H1 (cell line): ENCODE data around the gene PCDHB8. TPM values are rescaled to one million over a fixed set of nuclear protein-coding genes. Genes with fewer than 3 reads are reported as not detected.

Experiments
- CTCF ChIA-PET: fragments of 300-600 bp; sonication (Branson Sonifier 250); formaldehyde crosslinking; loops from one replicate; lab custom pipeline; 2021; ENCODE audit not compliant: partially characterized antibody; lab: Charles Lee
- POLR2A ChIA-PET: fragments of 300-600 bp; sonication (Branson Sonifier 250); formaldehyde crosslinking; loops from one replicate; lab custom pipeline; 2021; ENCODE audit warnings: inconsistent platforms; ENCODE audit not compliant: partially characterized antibody; lab: Charles Lee
- DNase-seq, 2 experiments: peaks; one replicate each; pipeline versions ENCODE4 v3.0.0 to v3.0.0-alpha.2; 2010 to 2022; ENCODE audit warnings: low spot score in 2 of 2, low read depth in 1 of 2, mixed read lengths in 1 of 2
- FAIRE-seq: peaks from 2 replicates; lab custom pipeline; 2011; peaks lifted over from hg19 to GRCh38; lab: Jason Lieb, UNC
- H2AFZ ChIP-seq: 2 replicates; pipeline ENCODE4 v1.8.1; 2012; ENCODE audit warnings: low read length, inconsistent platforms
- H2AK5ac ChIP-seq: 2 replicates; pipeline ENCODE4 v1.6.1; 2013; ENCODE audit warnings: low read depth, low read length
- H2BK120ac ChIP-seq: replicated peaks from 2 replicates; pipeline ENCODE3; 2013; ENCODE audit warnings: low read depth, low read length, inconsistent platforms
- H2BK12ac ChIP-seq: 2 replicates; pipeline ENCODE4 v1.6.1; 2013; ENCODE audit warnings: low read depth, low read length
- H2BK15ac ChIP-seq: 2 replicates; pipeline ENCODE4 v1.6.1; 2013; ENCODE audit warnings: low read length
- H2BK20ac ChIP-seq: 2 replicates; pipeline ENCODE4 v1.6.1; 2013; ENCODE audit warnings: low read length
- H2BK5ac ChIP-seq: 2 replicates; pipeline ENCODE4 v1.6.1; 2013; ENCODE audit warnings: low read depth, low read length
- H3K14ac ChIP-seq: 2 replicates; pipeline ENCODE4 v1.6.1; 2013; ENCODE audit warnings: inconsistent platforms; ENCODE audit not compliant: insufficient read length
- H3K18ac ChIP-seq: 2 replicates; pipeline ENCODE4 v1.6.1; 2013; ENCODE audit warnings: low read length; ENCODE audit errors: extremely low read depth
- H3K23ac ChIP-seq: 2 replicates; pipeline ENCODE4 v1.6.1; 2013; ENCODE audit warnings: inconsistent platforms; ENCODE audit not compliant: insufficient read length
- H3K23me2 ChIP-seq: 2 replicates; pipeline ENCODE4 v1.6.1; 2013; ENCODE audit warnings: low read depth, low read length
- H3K27ac ChIP-seq: 2 replicates; pipeline ENCODE4 v1.6.1; 2011; ENCODE audit warnings: low read depth, low read length, inconsistent platforms
- H3K27me3 ChIP-seq, 4 experiments: replicated peaks in 1 of 4; 1 replicate in 1 of 4; 2 replicates in 3 of 4; pipeline versions ENCODE4 v1.6.1 to v1.8.1; 2011 to 2013; ENCODE audit warnings: low read length in 3 of 4, mild to moderate bottlenecking in 3 of 4, inconsistent platforms in 2 of 4, mixed read lengths in 2 of 4, moderate library complexity in 1 of 4; ENCODE audit not compliant: control insufficient read depth in 3 of 4, insufficient read depth in 3 of 4; ENCODE audit errors: extremely low read depth in 1 of 4
- H3K36me3 ChIP-seq, 4 experiments: 2 replicates each; pipeline versions ENCODE4 v1.6.1 to v1.8.1; 2011 to 2013; ENCODE audit warnings: mild to moderate bottlenecking in 4 of 4, low read length in 3 of 4, moderate library complexity in 2 of 4, control low read depth in 1 of 4, inconsistent platforms in 1 of 4; ENCODE audit not compliant: insufficient read depth in 4 of 4, control insufficient read depth in 2 of 4
- H3K4ac ChIP-seq: replicated peaks from 2 replicates; pipeline ENCODE3; 2013; ENCODE audit warnings: low read length, low read depth, mixed read lengths, inconsistent platforms; ENCODE audit not compliant: insufficient read length
- H3K4me1 ChIP-seq, 4 experiments: replicated peaks in 1 of 4; 1 replicate in 1 of 4; 2 replicates in 3 of 4; pipeline versions ENCODE4 v1.6.1 to v1.8.1; 2011 to 2013; ENCODE audit warnings: low read length in 3 of 4, inconsistent platforms in 2 of 4, mixed read lengths in 1 of 4; ENCODE audit not compliant: insufficient read depth in 4 of 4, control insufficient read depth in 3 of 4
- H3K4me2 ChIP-seq, 2 experiments: 2 replicates each; pipeline versions ENCODE4 v1.6.1 to v1.8.1; 2011 to 2013; ENCODE audit warnings: low read depth in 2 of 2, low read length in 2 of 2, control low read depth in 1 of 2, inconsistent platforms in 1 of 2, mild to moderate bottlenecking in 1 of 2; ENCODE audit not compliant: insufficient read depth in 1 of 2
- H3K4me3 ChIP-seq, 4 experiments: fragments of 200-600, 300-600 bp in 1 of 4; sonication (generic), shearing (Covaris generic), sonication (Bioruptor Twin) in 1 of 4; 2 replicates each; pipeline versions ENCODE4 v1.5.1 to v1.8.1; 2011 to 2016; ENCODE audit warnings: low read length in 4 of 4, low read depth in 3 of 4, control low read depth in 2 of 4, inconsistent platforms in 2 of 4, mild to moderate bottlenecking in 2 of 4, mixed read lengths in 1 of 4, moderate library complexity in 1 of 4; ENCODE audit not compliant: insufficient read depth in 2 of 4; ENCODE audit errors: extremely low read depth in 1 of 4
- H3K56ac ChIP-seq: replicated peaks from 2 replicates; pipeline ENCODE3; 2013; ENCODE audit warnings: low read depth, mild to moderate bottlenecking, mixed read lengths, low read length, inconsistent platforms; ENCODE audit not compliant: insufficient read length
- H3K79me1 ChIP-seq: 2 replicates; pipeline ENCODE4 v1.6.1; 2013; ENCODE audit warnings: low read depth, low read length, control low read depth
- H3K79me2 ChIP-seq, 2 experiments: 2 replicates each; pipeline versions ENCODE4 v1.6.1 to v1.8.1; 2012 to 2013; ENCODE audit warnings: low read length in 2 of 2, mild to moderate bottlenecking in 2 of 2, inconsistent platforms in 1 of 2; ENCODE audit not compliant: insufficient read depth in 2 of 2, control insufficient read depth in 1 of 2
- H3K9ac ChIP-seq, 4 experiments: replicated peaks in 1 of 4; 1 replicate in 1 of 4; 2 replicates in 3 of 4; pipeline versions ENCODE4 v1.6.1 to v1.8.1; 2011 to 2013; ENCODE audit warnings: low read depth in 3 of 4, low read length in 3 of 4, control low read depth in 2 of 4, mild to moderate bottlenecking in 2 of 4, moderate library complexity in 2 of 4, inconsistent platforms in 1 of 4; ENCODE audit errors: extremely low read depth in 1 of 4
- H3K9me3 ChIP-seq, 2 experiments: 2 replicates each; pipeline versions ENCODE4 v1.6.1 to v1.8.1; 2012 to 2013; ENCODE audit warnings: mild to moderate bottlenecking in 2 of 2, moderate library complexity in 2 of 2, control low read depth in 1 of 2, inconsistent platforms in 1 of 2, low read depth in 1 of 2, low read length in 1 of 2, mixed read lengths in 1 of 2; ENCODE audit not compliant: insufficient read depth in 2 of 2
- H4K20me1 ChIP-seq, 2 experiments: replicated peaks in 1 of 2; 2 replicates each; pipeline versions ENCODE3 to v1.8.1; 2011 to 2013; ENCODE audit warnings: inconsistent platforms in 2 of 2, low read length in 2 of 2, mild to moderate bottlenecking in 1 of 2; ENCODE audit not compliant: insufficient read depth in 2 of 2, control insufficient read depth in 1 of 2
- H4K5ac ChIP-seq: 2 replicates; pipeline ENCODE4 v1.6.1; 2013; ENCODE audit warnings: low read length, low read depth, mixed read lengths, inconsistent platforms; ENCODE audit not compliant: insufficient read length
- H4K8ac ChIP-seq: 2 replicates; pipeline ENCODE4 v1.8.0; 2013; ENCODE audit warnings: mild to moderate bottlenecking, moderate library complexity, low read length, inconsistent platforms; ENCODE audit not compliant: insufficient read depth; ENCODE audit errors: extremely low read depth
- H4K91ac ChIP-seq: replicated peaks from 2 replicates; pipeline ENCODE3; 2013; ENCODE audit warnings: low read length, mixed read lengths, inconsistent platforms; ENCODE audit not compliant: insufficient read length
- CTCF ChIP-seq, 3 experiments: IDR thresholded peaks; 1 replicate in 2 of 3; 2 replicates in 1 of 3; pipeline versions ENCODE4 v1.5.1 to v1.6.1; 2011; ENCODE audit warnings: low read length in 3 of 3, mild to moderate bottlenecking in 3 of 3, inconsistent platforms in 2 of 3, low read depth in 1 of 3, moderate library complexity in 1 of 3; ENCODE audit not compliant: insufficient read depth in 1 of 3; ENCODE audit errors: control extremely low read depth in 1 of 3
- GTF2F1 ChIP-seq: IDR thresholded peaks from 2 replicates; pipeline ENCODE4 v1.6.1; 2012; ENCODE audit warnings: low read depth, low read length, improper control_type of control experiment, borderline replicate concordance
- HDAC2 ChIP-seq, 2 experiments: fragments of 300-600 bp in 1 of 2; sonication (generic) in 1 of 2; IDR thresholded peaks; 2 replicates each; pipeline ENCODE4 v1.6.1; 2011 to 2012; ENCODE audit warnings: low read depth in 2 of 2, low read length in 2 of 2, mild to moderate bottlenecking in 2 of 2, moderate library complexity in 2 of 2, borderline replicate concordance in 1 of 2, inconsistent platforms in 1 of 2
- RAD21 ChIP-seq, 2 experiments: IDR thresholded peaks in 1 of 2; conservative IDR thresholded peaks in 1 of 2; 2 replicates each; pipeline ENCODE4 v1.6.1; 2011; ENCODE audit warnings: low read depth in 2 of 2, low read length in 2 of 2, improper control_type of control experiment in 1 of 2, inconsistent platforms in 1 of 2, mild to moderate bottlenecking in 1 of 2, moderate library complexity in 1 of 2
- YY1 ChIP-seq: IDR thresholded peaks from 2 replicates; pipeline ENCODE4 v1.6.1; 2011; ENCODE audit warnings: low read depth, mild to moderate bottlenecking, low read length
- WGBS, 2 experiments: shearing (Covaris generic) in 1 of 2; methylation state at CpG; one replicate each; pipeline versions ENCODE4 v1.1.6 to v1.1.7; 2013 to 2015; ENCODE audit warnings: low lambda C conversion rate in 2 of 2, mixed read lengths in 2 of 2, inconsistent platforms in 1 of 2, low coverage in 1 of 2, missing lambda C conversion rate in 1 of 2; ENCODE audit not compliant: insufficient replicate concordance in 2 of 2, insufficient coverage in 1 of 2, insufficient read length in 1 of 2; ENCODE audit errors: extremely low coverage in 1 of 2, missing lambda C conversion rate in 1 of 2; 5-methylcytosine and 5-hydroxymethylcytosine counted together
- polyA plus RNA-seq, 7 experiments: library from polyadenylated mRNA; depleted of rRNA in 3 of 7; stranded (reverse) in 5 of 7; unstranded in 2 of 7; fragments of >200 nt in 5 of 7; fragments of 200-250 nt in 2 of 7; gene quantifications; 1 replicate in 5 of 7; 2 replicates in 1 of 7; 4 replicates in 1 of 7; pipeline versions ENCODE4 v1.2.1 to v1.2.3, GENCODE V29; 2011 to 2013; ENCODE audit warnings: missing spikeins in 2 of 7, mixed read lengths in 2 of 7
- total RNA-seq: library from RNA; stranded (reverse); fragmentation: NEBNext Ultra II Directional; extraction: Animal tissue kit (Norgen Biotek cat#: 25700); gene quantifications from 2 replicates; pipeline ENCODE4 v1.2.1, GENCODE V29; 2021

Gene PCDHB8
- total and polyA plus RNA-seq, 2 of the 8 experiments (the other 6 are each of a cell fraction or from before 2014, with no cell fraction given) = 0.24 to 1.1 TPM

GRCh38 chr5:141172381-141173204, 5.0 kb upstream of the PCDHB8 start, which contains the start of gene PCDHB7:
PCDHB7 (plus strand) TSS chr5:141172644; CDS start chr5:141172836, 192 bp downstream.
- H3K36me3 ChIP-seq = no peaks in the 10 kb centered on the region
- TF ChIP-seq RAD21 (IDR thresholded peaks at IDR 0.05 in 1 of 2, conservative IDR thresholded peaks at IDR 0.05 in 1 of 2; ENCODE audit: low read depth in 2 of 2, low read length in 2 of 2) (peak; percentile 69 to 71), HDAC2 (IDR thresholded peaks at IDR 0.05; ENCODE audit: borderline replicate concordance in 1 of 2, low read depth in 2 of 2, low read length in 2 of 2) (no peak), YY1 (peak; percentile 88), GTF2F1 (no peak), CTCF (IDR thresholded peaks at IDR 0.05; ENCODE audit: control extremely low read depth in 1 of 3, insufficient read depth in 1 of 3, low read depth in 1 of 3, low read length in 3 of 3) (peak in 2 of 3 experiments; percentile 60 to 70; a peak in 3 of 4 replicates)
- no peak within 1 kb of the TSS for H2AK5ac ChIP-seq
- peak within 1 kb of the TSS; percentile 76; the same call in 1 of the 2 replicates for H2AFZ ChIP-seq
- no peak within 1 kb of the TSS for H2BK12ac ChIP-seq
- H3K4me1 ChIP-seq = no peaks in the 10 kb centered on the region
- H3K56ac ChIP-seq = no peak within 1 kb of the TSS
- no peak within 1 kb of the TSS for H2BK120ac ChIP-seq
- H3K27ac ChIP-seq = no peak within 1 kb of the TSS
- no peak within 1 kb of the TSS for H2BK20ac ChIP-seq
- ChIA-PET POLR2A (no interaction called here), CTCF (interaction anchor here (0.6 to 4.2 kb wide), 14 partner anchors 10 to 395 kb away, joined by 3 to 29 read pairs (median 4); partner anchors contain the start of genes PCDHB14, PCDHB16, PCDHB2 and PCDHB5)
- H3K79me1 ChIP-seq = no peaks in the 10 kb centered on the region
- H3K18ac ChIP-seq = no peak within 1 kb of the TSS
- H2BK5ac ChIP-seq = no peak within 1 kb of the TSS
- no peak within 1 kb of the TSS for H2BK15ac ChIP-seq
- no peak within 1 kb of the TSS for H3K4ac ChIP-seq
- H3K14ac ChIP-seq = no peak within 1 kb of the TSS
- H3K9me3 ChIP-seq = peaks cover 0 to 15% of the 10 kb centered on the region in 2 experiments; a peak in 1 of 4 replicates
- H4K5ac ChIP-seq = no peak within 1 kb of the TSS
- H3K23me2 ChIP-seq = no peaks in the 10 kb centered on the region
- H3K9ac ChIP-seq = no peak within 1 kb of the TSS
- no peak within 1 kb of the TSS for H3K23ac ChIP-seq
- WGBS, 2 experiments = 65% methylated on average over 20 of the region's 20 CpGs; no CpG with 5 or more reads in 1 of the 2 experiments
- no peak within 1 kb of the TSS for H3K4me3 ChIP-seq
- H3K79me2 ChIP-seq = no peaks in the 10 kb centered on the region
- H3K4me2 ChIP-seq = no peak within 1 kb of the TSS
- DNase-seq (no peak), FAIRE-seq (peak; percentile 76)
- H4K20me1 ChIP-seq = no peaks in the 10 kb centered on the region
- no peaks in the 10 kb centered on the region for H3K27me3 ChIP-seq
- no peak within 1 kb of the TSS for H4K91ac ChIP-seq
- no peak within 1 kb of the TSS for H4K8ac ChIP-seq
